ENCODE data around the gene TLL2.

DNA sequence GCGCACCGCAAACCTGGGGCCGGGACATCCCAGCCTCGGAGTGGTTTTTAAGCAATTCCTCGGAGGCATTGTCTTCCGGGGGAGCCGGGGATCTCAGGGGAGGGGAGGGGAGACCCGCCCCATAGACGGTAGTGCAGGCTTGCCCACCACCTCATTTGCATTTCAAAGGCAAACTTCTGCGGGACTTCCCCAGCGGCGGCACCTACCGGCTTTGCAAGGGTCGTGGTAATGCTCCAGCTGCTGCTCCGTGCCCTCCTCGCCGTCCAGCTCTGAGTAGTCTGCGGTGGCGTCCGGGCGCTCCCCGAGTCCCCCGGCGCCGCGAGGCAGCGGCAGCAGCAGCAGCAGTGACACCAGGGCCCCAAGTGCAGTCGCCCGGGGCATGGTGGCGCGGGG is 425 bp downstream of the TLL2 start:
- TF ChIP-seq YY1 (IDR thresholded peaks at IDR 0.05; ENCODE audit: low read depth) (no peak), EP300 (IDR thresholded peaks at IDR 0.05; ENCODE audit: borderline replicate concordance) (no peak), REST (IDR thresholded peaks at IDR 0.05; ENCODE audit: low read depth) (no peak), TEAD4 (IDR thresholded peaks at IDR 0.05) (no peak), CREB1 (IDR thresholded peaks at IDR 0.05; ENCODE audit: low read depth) (no peak), RAD21 (IDR thresholded peaks at IDR 0.05; ENCODE audit: low read depth) (no peak), TCF12 (IDR thresholded peaks at IDR 0.05; ENCODE audit: low read depth) (no peak), NFIC (IDR thresholded peaks at IDR 0.05) (no peak; the same call in 1 of the 2 replicates), ZBTB7A (IDR thresholded peaks at IDR 0.05; ENCODE audit: low read depth) (peak; percentile 21; the same call in 1 of the 2 replicates), EGR1 (IDR thresholded peaks at IDR 0.05) (no peak), MAX (IDR thresholded peaks at IDR 0.05) (no peak)
